ENCODE data around the gene CREB3L2. TPM values are rescaled to one million over a fixed set of nuclear protein-coding genes. Genes with fewer than 3 reads are reported as not detected.
A peak's percentile ranks its signal among the peaks of the same experiment; 100 is the strongest.
"Not testable (repeated sequence)": the region's sequence is repeated elsewhere in the genome, so short reads cannot be mapped to it uniquely, and the experiment has no call there.

CREB3L2 gene
- total RNA-seq, 1 donor = 28.6 TPM

DNA sequence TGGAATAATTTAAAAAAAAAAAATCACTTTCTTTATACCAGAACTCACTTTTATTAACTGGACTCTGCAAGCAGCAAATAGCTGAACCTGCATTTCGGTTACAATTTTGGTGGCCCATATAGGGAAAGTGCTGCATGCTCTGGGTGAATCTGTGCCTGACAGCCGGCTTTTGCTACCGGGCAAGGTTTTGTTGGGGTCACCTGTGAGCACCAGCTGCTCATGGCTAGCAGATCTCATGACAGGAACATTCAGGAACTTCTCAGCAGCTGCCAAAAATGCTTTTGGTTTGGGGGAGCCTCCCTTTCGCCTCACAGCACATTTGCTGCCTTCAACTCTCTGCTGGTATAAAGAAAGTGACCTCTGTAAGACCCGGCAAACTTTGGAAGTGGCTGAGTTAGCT, 13.2 kb upstream of the CREB3L2 start:
- Histone ChIP-seq H3K79me2 (ENCODE audit: insufficient read depth, low read length) (no peaks in the 10 kb centered on the region), H3K4me3 (ENCODE audit: insufficient read depth, low read length) (no peak overlapping the region), H3K4me2 (ENCODE audit: insufficient read depth, low read length) (no peak overlapping the region), H4K20me1 (ENCODE audit: insufficient read depth, low read length) (no peaks in the 10 kb centered on the region), H3K9me3 (ENCODE audit: low read depth, low read length) (no peaks in the 10 kb centered on the region), H2AFZ (ENCODE audit: low read length) (peak overlapping the region; percentile 35), H3K4me1 (ENCODE audit: insufficient read depth, low read length) (no peaks in the 10 kb centered on the region), H3K27ac (ENCODE audit: low read depth, low read length) (no peak overlapping the region), H3K27me3 (ENCODE audit: insufficient read depth, low read length) (no peaks in the 10 kb centered on the region), H3K36me3 (ENCODE audit: insufficient read depth, low read length) (no peaks in the 10 kb centered on the region)
- TF ChIP-seq, protein P1, sequence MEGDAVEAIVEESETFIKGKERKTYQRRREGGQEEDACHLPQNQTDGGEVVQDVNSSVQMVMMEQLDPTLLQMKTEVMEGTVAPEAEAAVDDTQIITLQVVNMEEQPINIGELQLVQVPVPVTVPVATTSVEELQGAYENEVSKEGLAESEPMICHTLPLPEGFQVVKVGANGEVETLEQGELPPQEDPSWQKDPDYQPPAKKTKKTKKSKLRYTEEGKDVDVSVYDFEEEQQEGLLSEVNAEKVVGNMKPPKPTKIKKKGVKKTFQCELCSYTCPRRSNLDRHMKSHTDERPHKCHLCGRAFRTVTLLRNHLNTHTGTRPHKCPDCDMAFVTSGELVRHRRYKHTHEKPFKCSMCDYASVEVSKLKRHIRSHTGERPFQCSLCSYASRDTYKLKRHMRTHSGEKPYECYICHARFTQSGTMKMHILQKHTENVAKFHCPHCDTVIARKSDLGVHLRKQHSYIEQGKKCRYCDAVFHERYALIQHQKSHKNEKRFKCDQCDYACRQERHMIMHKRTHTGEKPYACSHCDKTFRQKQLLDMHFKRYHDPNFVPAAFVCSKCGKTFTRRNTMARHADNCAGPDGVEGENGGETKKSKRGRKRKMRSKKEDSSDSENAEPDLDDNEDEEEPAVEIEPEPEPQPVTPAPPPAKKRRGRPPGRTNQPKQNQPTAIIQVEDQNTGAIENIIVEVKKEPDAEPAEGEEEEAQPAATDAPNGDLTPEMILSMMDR (IDR thresholded peaks at IDR 0.05; ENCODE audit: extremely low read depth, low read depth, low read length) = no peak
- no peak for DNase-seq (ENCODE audit: insufficient read length, low spot score, missing footprints)

DNA sequence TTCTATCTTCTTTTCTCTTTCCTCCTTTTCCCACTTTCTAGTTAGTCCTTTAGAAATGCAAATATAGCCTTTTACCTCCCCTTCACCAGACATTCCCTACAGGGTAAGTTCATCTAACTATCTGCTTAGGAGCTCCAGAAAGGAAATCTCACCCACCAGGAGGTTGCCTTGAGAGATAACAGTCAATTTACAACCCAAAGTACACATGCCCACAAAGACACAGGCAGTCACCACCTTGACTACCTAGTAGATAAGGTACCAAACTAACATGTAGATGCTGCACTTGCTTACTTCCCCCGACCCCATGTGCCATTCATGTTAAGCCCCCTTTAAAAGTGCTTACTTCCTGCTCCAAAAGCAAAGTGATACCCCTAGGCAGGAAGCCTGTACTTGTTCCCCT, 12.8 kb upstream of the CREB3L2 start:
- Histone ChIP-seq H2AFZ (ENCODE audit: low read length) (no peak overlapping the region), H3K9me3 (ENCODE audit: low read depth, low read length) (no peaks in the 10 kb centered on the region), H3K27ac (ENCODE audit: low read depth, low read length) (no peak overlapping the region), H3K79me2 (ENCODE audit: insufficient read depth, low read length) (no peaks in the 10 kb centered on the region), H3K4me2 (ENCODE audit: insufficient read depth, low read length) (no peak overlapping the region), H3K36me3 (ENCODE audit: insufficient read depth, low read length) (no peaks in the 10 kb centered on the region), H4K20me1 (ENCODE audit: insufficient read depth, low read length) (no peaks in the 10 kb centered on the region), H3K4me1 (ENCODE audit: insufficient read depth, low read length) (peaks cover 2% of the 10 kb centered on the region), H3K27me3 (ENCODE audit: insufficient read depth, low read length) (no peaks in the 10 kb centered on the region), H3K4me3 (ENCODE audit: insufficient read depth, low read length) (no peak overlapping the region)
- TF ChIP-seq, protein P1 (IDR thresholded peaks at IDR 0.05; ENCODE audit: extremely low read depth, low read depth, low read length) = no peak
- DNase-seq (ENCODE audit: insufficient read length, low spot score, missing footprints) = no peak

DNA sequence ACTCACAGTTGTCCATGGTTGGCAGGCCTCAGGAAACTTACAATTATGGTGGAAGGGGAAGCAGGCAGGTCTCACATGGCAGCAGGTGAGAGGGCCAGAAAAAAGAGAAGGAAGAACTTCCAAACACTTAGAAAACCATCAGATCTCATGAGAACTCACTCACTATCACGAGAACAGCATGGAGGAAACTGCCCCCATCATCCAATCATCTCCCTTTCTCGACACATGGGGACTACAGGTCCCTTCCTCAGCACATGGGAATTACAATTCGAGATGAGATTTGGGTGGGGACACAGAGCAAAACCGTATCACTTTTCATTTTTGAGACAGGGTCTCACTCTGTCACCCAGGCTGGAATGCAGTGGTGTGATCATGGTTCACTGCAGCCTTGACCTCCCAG, 12.3 kb upstream of the CREB3L2 start:
- H3K4me2 ChIP-seq (ENCODE audit: insufficient read depth, low read length); H3K9me3 ChIP-seq (ENCODE audit: low read depth, low read length); H3K79me2 ChIP-seq (ENCODE audit: insufficient read depth, low read length); H3K27me3 ChIP-seq (ENCODE audit: insufficient read depth, low read length); H3K27ac ChIP-seq (ENCODE audit: low read depth, low read length); H4K20me1 ChIP-seq (ENCODE audit: insufficient read depth, low read length); DNase-seq (ENCODE audit: insufficient read length, low spot score, missing footprints); H3K36me3 ChIP-seq (ENCODE audit: insufficient read depth, low read length); H3K4me1 ChIP-seq (ENCODE audit: insufficient read depth, low read length); H3K4me3 ChIP-seq (ENCODE audit: insufficient read depth, low read length); H2AFZ ChIP-seq (ENCODE audit: low read length): not testable (repeated sequence)

DNA sequence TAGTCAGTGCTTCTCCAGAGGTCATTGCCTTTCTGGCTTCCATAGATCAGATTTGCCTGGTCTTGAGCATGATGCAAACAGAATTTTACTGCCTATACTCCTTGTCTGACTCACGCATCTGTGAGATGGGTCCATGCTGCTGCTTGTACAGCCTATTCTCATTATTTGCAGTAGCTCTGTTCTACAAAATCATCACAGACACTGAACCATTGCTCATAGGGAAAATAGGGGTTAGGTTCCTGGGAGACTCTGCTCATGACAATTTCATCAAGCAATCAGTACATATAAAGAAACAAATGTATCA, 7.4 kb upstream of the CREB3L2 start:
- TF ChIP-seq, protein P1 (IDR thresholded peaks at IDR 0.05; ENCODE audit: extremely low read depth, low read depth, low read length) = no peak
- no peak for DNase-seq (ENCODE audit: insufficient read length, low spot score, missing footprints)
- no peak overlapping the region for H3K4me3 ChIP-seq (ENCODE audit: insufficient read depth, low read length)
- no peaks in the 10 kb centered on the region for H3K79me2 ChIP-seq (ENCODE audit: insufficient read depth, low read length)
- peak overlapping the region; percentile 25 for H3K4me2 ChIP-seq (ENCODE audit: insufficient read depth, low read length)
- no peak overlapping the region for H3K27ac ChIP-seq (ENCODE audit: low read depth, low read length)
- peaks cover 10% of the 10 kb centered on the region for H3K4me1 ChIP-seq (ENCODE audit: insufficient read depth, low read length)
- no peaks in the 10 kb centered on the region for H3K9me3 ChIP-seq (ENCODE audit: low read depth, low read length)
- H3K36me3 ChIP-seq (ENCODE audit: insufficient read depth, low read length) = no peaks in the 10 kb centered on the region
- no peak overlapping the region for H2AFZ ChIP-seq (ENCODE audit: low read length)
- no peaks in the 10 kb centered on the region for H3K27me3 ChIP-seq (ENCODE audit: insufficient read depth, low read length)
- no peaks in the 10 kb centered on the region for H4K20me1 ChIP-seq (ENCODE audit: insufficient read depth, low read length)
